ENCODE data around the gene JPT2.

DNA sequence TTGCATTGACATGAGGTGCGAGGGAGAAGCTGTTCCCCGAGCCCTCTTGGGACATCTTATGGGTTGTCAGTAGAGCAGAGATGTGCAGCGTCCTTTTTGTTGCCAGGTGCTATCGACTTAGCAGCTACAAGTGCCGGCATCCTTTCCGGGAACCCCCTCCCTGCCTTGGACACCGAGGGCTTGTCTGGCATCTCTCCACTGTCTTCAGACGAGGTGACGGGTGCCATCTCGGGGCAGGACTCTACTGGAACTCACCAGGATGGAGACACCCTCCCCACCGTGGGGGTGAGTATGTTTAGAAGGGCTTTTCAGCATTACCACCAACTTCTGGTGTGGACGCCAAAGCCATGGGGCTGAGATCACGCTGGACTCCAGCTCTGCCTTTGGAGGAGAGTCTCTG, 11.8 kb upstream of the JPT2 start:
- TF ChIP-seq, protein P1, sequence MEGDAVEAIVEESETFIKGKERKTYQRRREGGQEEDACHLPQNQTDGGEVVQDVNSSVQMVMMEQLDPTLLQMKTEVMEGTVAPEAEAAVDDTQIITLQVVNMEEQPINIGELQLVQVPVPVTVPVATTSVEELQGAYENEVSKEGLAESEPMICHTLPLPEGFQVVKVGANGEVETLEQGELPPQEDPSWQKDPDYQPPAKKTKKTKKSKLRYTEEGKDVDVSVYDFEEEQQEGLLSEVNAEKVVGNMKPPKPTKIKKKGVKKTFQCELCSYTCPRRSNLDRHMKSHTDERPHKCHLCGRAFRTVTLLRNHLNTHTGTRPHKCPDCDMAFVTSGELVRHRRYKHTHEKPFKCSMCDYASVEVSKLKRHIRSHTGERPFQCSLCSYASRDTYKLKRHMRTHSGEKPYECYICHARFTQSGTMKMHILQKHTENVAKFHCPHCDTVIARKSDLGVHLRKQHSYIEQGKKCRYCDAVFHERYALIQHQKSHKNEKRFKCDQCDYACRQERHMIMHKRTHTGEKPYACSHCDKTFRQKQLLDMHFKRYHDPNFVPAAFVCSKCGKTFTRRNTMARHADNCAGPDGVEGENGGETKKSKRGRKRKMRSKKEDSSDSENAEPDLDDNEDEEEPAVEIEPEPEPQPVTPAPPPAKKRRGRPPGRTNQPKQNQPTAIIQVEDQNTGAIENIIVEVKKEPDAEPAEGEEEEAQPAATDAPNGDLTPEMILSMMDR (conservative IDR thresholded peaks at IDR 0.05 in 1 of 2, IDR thresholded peaks at IDR 0.05 in 1 of 2; ENCODE audit: low read depth in 1 of 2, low read length in 2 of 2), result no peak
- no peak for TF ChIP-seq EZH2 (IDR thresholded peaks at IDR 0.05; ENCODE audit: low read length, missing control alignments)
